Psoas muscle (tissue), 8 donors: Measurements from ENCODE around the gene TAF3. TPM values are rescaled to one million over a fixed set of nuclear protein-coding genes. Genes with fewer than 3 reads are reported as not detected.

ENCODE experiments used
- ATAC-seq, 4 donors: fragments of 200-7000 bp; cut with Tn5 transposase; one replicate each; pipeline ENCODE4 v1.9.1; 2020; ENCODE audit warnings: moderate library complexity in 3 of 4, mild to moderate bottlenecking in 2 of 4
- DNase-seq, 2 donors: peaks; one replicate each; pipeline ENCODE4 v3.0.0-alpha.2; 2020
- H3K27ac ChIP-seq: fragments of 200-600 bp; one replicate; pipeline ENCODE4 v1.8.0; 2022
- H3K27me3 ChIP-seq, 3 donors: fragments of 200-600 bp in 1 of 3; one replicate each; pipeline versions ENCODE4 v1.6.1 to v1.8.0; 2013 to 2022; ENCODE audit warnings: low read length in 2 of 3, mild to moderate bottlenecking in 2 of 3, moderate library complexity in 1 of 3; ENCODE audit not compliant: insufficient read depth in 3 of 3
- H3K36me3 ChIP-seq, 2 donors: fragments of 200-600 bp in 1 of 2; one replicate each; pipeline versions ENCODE4 v1.6.1 to v1.8.0; 2013 to 2022; ENCODE audit warnings: low read depth in 1 of 2, mild to moderate bottlenecking in 1 of 2, moderate library complexity in 1 of 2; ENCODE audit not compliant: insufficient read depth in 1 of 2
- H3K4me1 ChIP-seq: fragments of 200-600 bp; one replicate; pipeline ENCODE4 v1.8.0; 2022
- H3K4me3 ChIP-seq: fragments of 200-600 bp; one replicate; pipeline ENCODE4 v1.8.0; 2022; ENCODE audit warnings: mild to moderate bottlenecking
- H3K9me3 ChIP-seq: fragments of 200-600 bp; one replicate; pipeline ENCODE4 v1.8.0; 2022
- WGBS, 3 donors: extraction: QIAGEN DNeasy Blood & Tissue Kit; methylation state at CpG; one replicate each; pipeline versions ENCODE4 v1.1.6 to v1.1.7; 2013; 5-methylcytosine and 5-hydroxymethylcytosine counted together
- intact Hi-C, 2 donors: fragments of 100-400 bp; cut with DNase I; formaldehyde crosslinking; loops; one replicate each; pipeline versions ENCODE4 v1.11.0 to v1.14.2; 2022
- polyA plus RNA-seq, 3 donors: library from polyadenylated mRNA; stranded (reverse); fragments of 200-250 nt; gene quantifications; one replicate each; pipeline ENCODE4 v1.2.3, GENCODE V29; 2013
- total RNA-seq, 4 donors: library from RNA; stranded (reverse); fragmentation: NEBNext Ultra II Directional in 2 of 4; extraction: Animal tissue kit (Norgen Biotek cat#: 25700) in 2 of 4; gene quantifications; one replicate each; pipeline versions ENCODE4 v1.2.1 to v1.2.4, GENCODE V29; 2021 to 2023
- TF ChIP-seq, protein P1 (sequence below): fragments of 200-600 bp; IDR thresholded peaks from one replicate; pipeline ENCODE4 v1.8.0; 2022; ENCODE audit warnings: antibody characterized with exemption
- donor health status: healthy with polysubstance abuse.
- donor health status: DM: no; HTN: no; CAD: no; lungs with moderate emphysema.
- donor health status: Bipolar disorder and iron deficiency.
- donor health status: healthy.
- donor health status: DM: yes; HTN: yes; CAD: no.
- donor health status: DM: no; HTN: no; CAD: no.
- donor health status: DM: no; HTN: no; CAD: no.
- donor health status: DM: yes; HTN: yes; CAD: no.

TAF3 gene
- total and polyA plus RNA-seq, 7 donors: 4.6 to 21.5 (median 13.0) TPM

DNA sequence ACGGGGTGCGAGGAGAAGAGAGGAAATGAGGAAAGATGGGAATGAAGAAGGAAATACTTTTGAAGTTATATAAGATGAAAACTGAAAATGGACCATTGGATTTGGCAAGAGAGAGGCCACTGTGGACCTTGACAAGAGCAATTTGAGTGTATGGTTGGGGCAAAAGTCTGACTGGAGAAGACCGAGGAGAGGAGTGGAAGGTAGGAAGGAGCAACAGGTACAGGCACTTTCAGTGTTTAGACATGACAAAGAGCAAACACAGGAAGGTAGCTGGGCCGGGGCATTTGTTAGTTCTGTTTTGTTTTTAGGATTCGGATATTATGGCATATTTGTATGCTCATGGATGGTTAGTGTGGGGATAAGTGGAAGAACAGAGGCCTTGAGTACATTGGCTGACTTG is 99.4 kb downstream of the TAF3 start:
- intact Hi-C loops: no loop called here
- Histone ChIP-seq H3K27me3 (no peaks in the 10 kb centered on the region), H3K9me3 (no peaks in the 10 kb centered on the region), H3K36me3 (no peaks in the 10 kb centered on the region), H3K4me1 (peaks cover 15% of the 10 kb centered on the region), H3K4me3 (no peak overlapping the region), H3K27ac (no peak overlapping the region)
- TF ChIP-seq, protein P1, sequence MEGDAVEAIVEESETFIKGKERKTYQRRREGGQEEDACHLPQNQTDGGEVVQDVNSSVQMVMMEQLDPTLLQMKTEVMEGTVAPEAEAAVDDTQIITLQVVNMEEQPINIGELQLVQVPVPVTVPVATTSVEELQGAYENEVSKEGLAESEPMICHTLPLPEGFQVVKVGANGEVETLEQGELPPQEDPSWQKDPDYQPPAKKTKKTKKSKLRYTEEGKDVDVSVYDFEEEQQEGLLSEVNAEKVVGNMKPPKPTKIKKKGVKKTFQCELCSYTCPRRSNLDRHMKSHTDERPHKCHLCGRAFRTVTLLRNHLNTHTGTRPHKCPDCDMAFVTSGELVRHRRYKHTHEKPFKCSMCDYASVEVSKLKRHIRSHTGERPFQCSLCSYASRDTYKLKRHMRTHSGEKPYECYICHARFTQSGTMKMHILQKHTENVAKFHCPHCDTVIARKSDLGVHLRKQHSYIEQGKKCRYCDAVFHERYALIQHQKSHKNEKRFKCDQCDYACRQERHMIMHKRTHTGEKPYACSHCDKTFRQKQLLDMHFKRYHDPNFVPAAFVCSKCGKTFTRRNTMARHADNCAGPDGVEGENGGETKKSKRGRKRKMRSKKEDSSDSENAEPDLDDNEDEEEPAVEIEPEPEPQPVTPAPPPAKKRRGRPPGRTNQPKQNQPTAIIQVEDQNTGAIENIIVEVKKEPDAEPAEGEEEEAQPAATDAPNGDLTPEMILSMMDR: no peak
- ATAC-seq (no peak), DNase-seq (no peak)
- WGBS, 3 donors: 94 to 97% (median 96%) methylated on average over 5 of the region's 5 CpGs

DNA sequence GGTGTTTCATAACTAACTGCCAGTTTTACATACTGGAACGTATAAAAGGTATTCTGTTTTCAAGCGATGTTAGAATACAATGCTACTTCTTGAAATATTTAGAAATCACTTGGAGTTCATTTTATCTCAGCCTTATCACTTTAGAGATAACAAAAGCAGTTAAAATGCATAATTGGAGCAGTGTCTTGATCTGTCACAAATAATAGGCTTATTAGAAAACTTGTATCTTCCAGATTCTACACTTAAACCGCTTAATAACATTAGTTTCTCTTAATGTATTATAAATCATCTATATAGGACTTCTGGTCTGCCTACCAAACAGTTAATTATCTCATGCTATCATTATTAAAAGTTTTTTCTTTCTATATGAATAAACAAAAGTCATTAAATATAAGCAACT is 104.4 kb downstream of the TAF3 start:
- Histone ChIP-seq H3K9me3 (no peaks in the 10 kb centered on the region), H3K27me3 (no peaks in the 10 kb centered on the region), H3K4me3 (no peak overlapping the region), H3K4me1 (no peaks in the 10 kb centered on the region), H3K27ac (no peak overlapping the region), H3K36me3 (no peaks in the 10 kb centered on the region)
- intact Hi-C loops: no loop called here
- 95 to 96% (median 96%) methylated on average over 3 of the region's 3 CpGs for WGBS, 3 donors
- DNase-seq (no peak), ATAC-seq (no peak)
- TF ChIP-seq, protein P1: no peak

DNA sequence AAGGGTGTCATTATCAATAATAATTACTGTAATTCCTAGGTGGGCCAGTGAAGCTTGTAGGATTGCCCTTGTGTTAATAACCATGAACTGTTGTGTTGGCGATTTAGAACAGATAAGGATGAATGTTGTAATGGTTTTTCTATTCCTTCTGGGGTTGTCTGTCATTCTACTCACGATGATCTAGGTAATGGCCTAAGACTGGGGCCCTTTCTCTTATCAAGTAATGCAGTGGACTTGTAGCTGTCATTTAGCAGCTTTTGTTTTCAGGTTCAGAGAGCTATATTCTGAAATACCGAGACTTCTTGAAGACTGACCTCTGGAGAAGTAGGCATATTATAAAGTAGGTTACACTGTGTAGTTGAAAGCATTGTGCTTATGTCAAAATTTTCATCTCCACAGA is 110.2 kb downstream of the TAF3 start:
- Histone ChIP-seq H3K27ac (no peak overlapping the region), H3K4me1 (peaks cover 15% of the 10 kb centered on the region), H3K27me3 (no peaks in the 10 kb centered on the region), H3K36me3 (no peaks in the 10 kb centered on the region), H3K4me3 (no peak overlapping the region), H3K9me3 (no peaks in the 10 kb centered on the region)
- TF ChIP-seq, protein P1: no peak
- 87 to 91% (median 90%) methylated on average over 3 of the region's 3 CpGs for WGBS, 3 donors
- intact Hi-C loops: no loop called here
- DNase-seq: no peak
- ATAC-seq: no peak

DNA sequence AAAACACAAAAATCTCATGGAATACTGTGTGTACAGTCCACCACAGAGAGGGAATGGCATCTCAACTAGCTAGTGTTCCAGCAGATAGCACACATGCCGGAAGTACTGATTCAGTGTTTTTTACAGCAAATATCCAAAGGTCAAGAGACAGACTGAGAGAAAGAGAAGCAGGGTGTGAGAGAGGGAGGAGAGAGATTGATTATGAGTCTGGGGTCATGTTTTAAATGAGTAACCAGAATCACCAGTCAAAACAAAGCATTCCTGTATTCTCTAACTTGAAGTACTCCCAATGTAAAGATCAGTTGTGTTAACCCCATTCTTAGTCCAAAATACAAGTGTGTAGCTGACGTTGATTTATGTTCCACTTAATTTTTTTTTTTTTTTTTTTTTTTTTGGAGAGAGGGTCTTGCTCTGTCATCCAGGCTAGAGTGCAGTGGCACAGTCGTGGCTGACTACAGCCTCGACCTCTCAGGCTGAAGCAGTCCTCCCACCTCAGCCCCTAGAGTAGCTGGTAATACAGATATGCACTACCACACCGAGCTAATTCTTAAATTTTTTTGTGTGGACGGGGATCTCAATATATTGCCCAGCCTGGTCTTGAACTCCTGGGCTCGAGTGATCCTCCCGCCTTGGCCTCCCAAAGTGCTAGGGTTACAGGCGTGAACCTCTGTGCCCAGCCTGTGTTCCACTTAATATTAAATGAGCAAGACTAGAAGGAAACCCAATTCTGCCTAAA is 114.2 kb downstream of the TAF3 start:
- H3K27me3 ChIP-seq: no peaks in the 10 kb centered on the region
- H3K27ac ChIP-seq: no peak overlapping the region
- 88 to 95% (median 89%) methylated on average over 9 of the region's 9 CpGs for WGBS, 3 donors
- intact Hi-C loops: no loop called here
- H3K9me3 ChIP-seq: no peaks in the 10 kb centered on the region
- peaks cover 15% of the 10 kb centered on the region for H3K4me1 ChIP-seq
- no peak overlapping the region for H3K4me3 ChIP-seq
- no peak for ATAC-seq
- no peaks in the 10 kb centered on the region for H3K36me3 ChIP-seq
- TF ChIP-seq, protein P1: no peak
- DNase-seq: no peak

DNA sequence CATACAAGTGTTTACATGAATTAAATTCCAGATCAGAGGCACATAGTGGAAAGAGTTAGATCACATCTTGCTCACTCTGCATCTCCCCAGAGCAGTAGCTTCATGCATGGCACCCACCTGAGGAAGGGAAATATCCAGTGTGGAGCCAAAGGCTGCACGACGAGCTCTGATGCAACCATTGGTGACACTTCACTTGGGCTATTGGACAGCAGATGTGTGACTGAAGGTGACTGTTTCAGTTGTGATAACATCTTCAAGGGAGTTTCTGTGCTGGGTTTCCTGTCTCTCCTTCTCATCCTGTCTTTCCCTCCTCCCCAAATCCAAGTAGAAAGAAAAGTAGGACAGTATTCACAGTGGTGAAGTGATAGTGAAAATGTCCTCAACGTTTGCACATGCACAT is 115.0 kb downstream of the TAF3 start:
- ATAC-seq (no peak), DNase-seq (no peak)
- Histone ChIP-seq H3K27me3 (no peaks in the 10 kb centered on the region), H3K4me3 (no peak overlapping the region), H3K27ac (no peak overlapping the region), H3K4me1 (peaks cover 15% of the 10 kb centered on the region), H3K9me3 (no peaks in the 10 kb centered on the region), H3K36me3 (no peaks in the 10 kb centered on the region)
- intact Hi-C loops: no loop called here
- WGBS, 3 donors: 50 to 60% (median 59%) methylated on average over 3 of the region's 3 CpGs
- TF ChIP-seq, protein P1: no peak
